ENCODE data around the gene POLH. TPM values are rescaled to one million over a fixed set of nuclear protein-coding genes. Genes with fewer than 3 reads are reported as not detected.

The POLH gene
- total and polyA plus RNA-seq, 9 of the 15 experiments (the other 6 are each of a cell fraction or from before 2014, with no cell fraction given) = 5.8 to 31.6 (median 20.6) TPM

DNA sequence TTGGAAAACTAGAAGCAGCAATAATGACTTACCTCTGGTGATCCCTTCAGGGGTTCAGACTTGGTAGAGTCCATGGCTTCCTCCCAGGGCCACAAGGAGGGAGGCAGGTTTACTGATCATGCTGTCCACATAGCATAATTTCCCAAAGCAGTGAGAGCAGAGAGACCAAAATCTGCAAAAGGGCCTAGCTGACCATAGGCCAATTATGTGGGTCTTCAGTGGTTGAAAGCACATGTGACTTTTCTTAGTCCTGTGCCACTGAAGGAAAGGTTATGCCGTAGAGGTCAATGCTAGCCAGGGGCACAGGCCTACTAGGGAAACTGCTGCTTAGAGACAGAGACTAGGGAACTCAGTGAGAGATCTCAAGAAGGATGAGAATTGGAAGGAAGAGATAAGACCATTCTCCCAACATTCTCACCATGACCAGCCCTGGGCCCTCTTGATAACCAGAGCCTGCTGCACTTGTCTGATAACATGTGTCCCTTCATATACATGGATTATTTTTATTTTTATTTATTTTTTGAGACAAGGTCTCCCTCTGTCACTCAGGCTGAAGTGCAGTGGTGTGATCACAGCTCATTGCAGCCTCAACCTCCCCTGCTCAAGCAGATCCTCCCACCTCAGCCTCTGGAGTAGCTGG is 55.1 kb downstream of the POLH start (continued):
- TF ChIP-seq, protein P1, sequence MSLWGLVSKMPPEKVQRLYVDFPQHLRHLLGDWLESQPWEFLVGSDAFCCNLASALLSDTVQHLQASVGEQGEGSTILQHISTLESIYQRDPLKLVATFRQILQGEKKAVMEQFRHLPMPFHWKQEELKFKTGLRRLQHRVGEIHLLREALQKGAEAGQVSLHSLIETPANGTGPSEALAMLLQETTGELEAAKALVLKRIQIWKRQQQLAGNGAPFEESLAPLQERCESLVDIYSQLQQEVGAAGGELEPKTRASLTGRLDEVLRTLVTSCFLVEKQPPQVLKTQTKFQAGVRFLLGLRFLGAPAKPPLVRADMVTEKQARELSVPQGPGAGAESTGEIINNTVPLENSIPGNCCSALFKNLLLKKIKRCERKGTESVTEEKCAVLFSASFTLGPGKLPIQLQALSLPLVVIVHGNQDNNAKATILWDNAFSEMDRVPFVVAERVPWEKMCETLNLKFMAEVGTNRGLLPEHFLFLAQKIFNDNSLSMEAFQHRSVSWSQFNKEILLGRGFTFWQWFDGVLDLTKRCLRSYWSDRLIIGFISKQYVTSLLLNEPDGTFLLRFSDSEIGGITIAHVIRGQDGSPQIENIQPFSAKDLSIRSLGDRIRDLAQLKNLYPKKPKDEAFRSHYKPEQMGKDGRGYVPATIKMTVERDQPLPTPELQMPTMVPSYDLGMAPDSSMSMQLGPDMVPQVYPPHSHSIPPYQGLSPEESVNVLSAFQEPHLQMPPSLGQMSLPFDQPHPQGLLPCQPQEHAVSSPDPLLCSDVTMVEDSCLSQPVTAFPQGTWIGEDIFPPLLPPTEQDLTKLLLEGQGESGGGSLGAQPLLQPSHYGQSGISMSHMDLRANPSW (CRISPR knock-in tag; IDR thresholded peaks at IDR 0.05) = no peak
- TF ChIP-seq, protein P2, sequence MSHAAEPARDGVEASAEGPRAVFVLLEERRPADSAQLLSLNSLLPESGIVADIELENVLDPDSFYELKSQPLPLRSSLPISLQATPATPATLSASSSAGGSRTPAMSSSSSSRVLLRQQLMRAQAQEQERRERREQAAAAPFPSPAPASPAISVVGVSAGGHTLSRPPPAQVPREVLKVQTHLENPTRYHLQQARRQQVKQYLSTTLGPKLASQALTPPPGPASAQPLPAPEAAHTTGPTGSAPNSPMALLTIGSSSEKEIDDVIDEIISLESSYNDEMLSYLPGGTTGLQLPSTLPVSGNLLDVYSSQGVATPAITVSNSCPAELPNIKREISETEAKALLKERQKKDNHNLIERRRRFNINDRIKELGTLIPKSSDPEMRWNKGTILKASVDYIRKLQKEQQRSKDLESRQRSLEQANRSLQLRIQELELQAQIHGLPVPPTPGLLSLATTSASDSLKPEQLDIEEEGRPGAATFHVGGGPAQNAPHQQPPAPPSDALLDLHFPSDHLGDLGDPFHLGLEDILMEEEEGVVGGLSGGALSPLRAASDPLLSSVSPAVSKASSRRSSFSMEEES (CRISPR knock-in tag; IDR thresholded peaks at IDR 0.05) = peak; percentile 43
- TF ChIP-seq SAP30 (IDR thresholded peaks at IDR 0.05; ENCODE audit: borderline replicate concordance, insufficient read depth, low read depth, low read length, poor library complexity, severe bottlenecking) (no peak), TEAD2 (tag; IDR thresholded peaks at IDR 0.05) (peak; percentile 62), SETDB1 (IDR thresholded peaks at IDR 0.05; ENCODE audit: low read length) (no peak), ZNF696 (CRISPR knock-in tag; conservative IDR thresholded peaks at IDR 0.05) (no peak), ZBTB17 (CRISPR knock-in tag; IDR thresholded peaks at IDR 0.05) (peak; percentile 85), E2F3 (CRISPR knock-in tag; IDR thresholded peaks at IDR 0.05) (0 out of 2 replicates have a peak, but pooled peaks have one; percentile 40), IRF2 (CRISPR knock-in tag; IDR thresholded peaks at IDR 0.05) (no peak), ZNF780A (CRISPR knock-in tag; IDR thresholded peaks at IDR 0.05) (no peak), SREBF1 (IDR thresholded peaks at IDR 0.05; ENCODE audit: borderline replicate concordance, low read depth, low read length) (no peak), LARP7 (IDR thresholded peaks at IDR 0.05) (no peak; the same call in 1 of the 2 replicates), HDAC6 (IDR thresholded peaks at IDR 0.05; ENCODE audit: low read depth, low read length) (no peak), ZNF431 (CRISPR knock-in tag; IDR thresholded peaks at IDR 0.05) (no peak), OTX1 (CRISPR knock-in tag; IDR thresholded peaks at IDR 0.05) (0 out of 2 replicates have a peak, but pooled peaks have one; percentile 76), MCM7 (IDR thresholded peaks at IDR 0.05) (no peak), CREB1 (IDR thresholded peaks at IDR 0.05) (peak; percentile 68; the same call in 1 of the 2 replicates), CREB1 (CRISPR knock-in tag; IDR thresholded peaks at IDR 0.05) (no peak)
- TF ChIP-seq, protein P3, sequence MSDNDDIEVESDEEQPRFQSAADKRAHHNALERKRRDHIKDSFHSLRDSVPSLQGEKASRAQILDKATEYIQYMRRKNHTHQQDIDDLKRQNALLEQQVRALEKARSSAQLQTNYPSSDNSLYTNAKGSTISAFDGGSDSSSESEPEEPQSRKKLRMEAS (CRISPR knock-in tag; IDR thresholded peaks at IDR 0.05) = peak; percentile 73
- TF ChIP-seq, protein P4, sequence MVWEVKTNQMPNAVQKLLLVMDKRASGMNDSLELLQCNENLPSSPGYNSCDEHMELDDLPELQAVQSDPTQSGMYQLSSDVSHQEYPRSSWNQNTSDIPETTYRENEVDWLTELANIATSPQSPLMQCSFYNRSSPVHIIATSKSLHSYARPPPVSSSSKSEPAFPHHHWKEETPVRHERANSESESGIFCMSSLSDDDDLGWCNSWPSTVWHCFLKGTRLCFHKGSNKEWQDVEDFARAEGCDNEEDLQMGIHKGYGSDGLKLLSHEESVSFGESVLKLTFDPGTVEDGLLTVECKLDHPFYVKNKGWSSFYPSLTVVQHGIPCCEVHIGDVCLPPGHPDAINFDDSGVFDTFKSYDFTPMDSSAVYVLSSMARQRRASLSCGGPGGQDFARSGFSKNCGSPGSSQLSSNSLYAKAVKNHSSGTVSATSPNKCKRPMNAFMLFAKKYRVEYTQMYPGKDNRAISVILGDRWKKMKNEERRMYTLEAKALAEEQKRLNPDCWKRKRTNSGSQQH (CRISPR knock-in tag; IDR thresholded peaks at IDR 0.05) = 0 out of 2 replicates have a peak, but pooled peaks have one; percentile 59
- TF ChIP-seq, protein P5, sequence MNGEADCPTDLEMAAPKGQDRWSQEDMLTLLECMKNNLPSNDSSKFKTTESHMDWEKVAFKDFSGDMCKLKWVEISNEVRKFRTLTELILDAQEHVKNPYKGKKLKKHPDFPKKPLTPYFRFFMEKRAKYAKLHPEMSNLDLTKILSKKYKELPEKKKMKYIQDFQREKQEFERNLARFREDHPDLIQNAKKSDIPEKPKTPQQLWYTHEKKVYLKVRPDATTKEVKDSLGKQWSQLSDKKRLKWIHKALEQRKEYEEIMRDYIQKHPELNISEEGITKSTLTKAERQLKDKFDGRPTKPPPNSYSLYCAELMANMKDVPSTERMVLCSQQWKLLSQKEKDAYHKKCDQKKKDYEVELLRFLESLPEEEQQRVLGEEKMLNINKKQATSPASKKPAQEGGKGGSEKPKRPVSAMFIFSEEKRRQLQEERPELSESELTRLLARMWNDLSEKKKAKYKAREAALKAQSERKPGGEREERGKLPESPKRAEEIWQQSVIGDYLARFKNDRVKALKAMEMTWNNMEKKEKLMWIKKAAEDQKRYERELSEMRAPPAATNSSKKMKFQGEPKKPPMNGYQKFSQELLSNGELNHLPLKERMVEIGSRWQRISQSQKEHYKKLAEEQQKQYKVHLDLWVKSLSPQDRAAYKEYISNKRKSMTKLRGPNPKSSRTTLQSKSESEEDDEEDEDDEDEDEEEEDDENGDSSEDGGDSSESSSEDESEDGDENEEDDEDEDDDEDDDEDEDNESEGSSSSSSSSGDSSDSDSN (IDR thresholded peaks at IDR 0.05; ENCODE audit: borderline replicate concordance in 1 of 2, low read depth in 2 of 2, low read length in 2 of 2) = no peak
